NCI-H526 (cell line): ENCODE results near the gene MSL2.
"Not testable (repeated sequence)": the region's sequence is repeated elsewhere in the genome, so short reads cannot be mapped to it uniquely, and the experiment has no call there.

Source experiments
- DNase-seq, 2 experiments: peaks; one replicate each; lab custom pipeline; 2025; lab: John Stamatoyannopoulos, UW

The MSL2 gene

GRCh38 chr3:136196064-136196400 lies at the start of gene MSL2:
TSS of gene MSL2 (minus strand) at chr3:136196335. CDS start at chr3:136195113, 1,222 bp downstream.
- no peak for DNase-seq

- no peak for DNase-seq
Measured at GRCh38 chr3:136245691-136246090, 49.6 kb upstream of the MSL2 start.

GRCh38 chr3:136239094-136239493 lies 43.0 kb upstream of the MSL2 start:
- DNase-seq = no peak

GRCh38 chr3:136237961-136238649 lies 42.0 kb upstream of the MSL2 start:
- no peak for DNase-seq

GRCh38 chr3:136237103-136237502 lies 41.0 kb upstream of the MSL2 start:
- no peak for DNase-seq

GRCh38 chr3:136236109-136236508 lies 40.0 kb upstream of the MSL2 start:
- DNase-seq = no peak

GRCh38 chr3:136235545-136235944 lies 39.4 kb upstream of the MSL2 start:
- DNase-seq = no peak

GRCh38 chr3:136232413-136232812 lies 36.3 kb upstream of the MSL2 start:
- no peak for DNase-seq

- not testable (repeated sequence) for DNase-seq
Measured at GRCh38 chr3:136222746-136223145, 26.6 kb upstream of the MSL2 start.

GRCh38 chr3:136211547-136211946 lies 15.4 kb upstream of the MSL2 start:
- DNase-seq = no peak

GRCh38 chr3:136209921-136210320 lies 13.8 kb upstream of the MSL2 start:
- DNase-seq = no peak

GRCh38 chr3:136207489-136208115 lies 11.5 kb upstream of the MSL2 start:
- DNase-seq = peak in 1 of 2 experiments; percentile 30

- not testable (repeated sequence) for DNase-seq
Measured at GRCh38 chr3:136199219-136199618, 3.1 kb upstream of the MSL2 start.

GRCh38 chr3:136198462-136199078 lies 2.4 kb upstream of the MSL2 start:
- not testable (repeated sequence) for DNase-seq

GRCh38 chr3:136197159-136197793 lies 1.1 kb upstream of the MSL2 start:
- DNase-seq = peak; percentile 61 to 70

GRCh38 chr3:136196401-136197158 lies 445 bp upstream of the MSL2 start:
- peak; percentile 100 for DNase-seq

GRCh38 chr3:136195258-136196063 lies 674 bp downstream of the MSL2 start:
- DNase-seq = peak; percentile 70 to 94

- DNase-seq = peak; percentile 41 to 62
Measured at GRCh38 chr3:136194409-136195257, 1.5 kb downstream of the MSL2 start.

GRCh38 chr3:136193278-136194054 lies 2.7 kb downstream of the MSL2 start:
- DNase-seq = peak in 1 of 2 experiments; percentile 44
